Coronary artery (tissue), 2 donors: Measurements from ENCODE around the gene WDFY1.
A peak's percentile ranks its signal among the peaks of the same experiment; 100 is the strongest.

Experiments used
- DNase-seq: peaks from one replicate; pipeline ENCODE4 v3.0.0-alpha.2; 2017; ENCODE audit warnings: low spot score
- H3K27ac ChIP-seq, 2 donors: fragments of 200-600 bp; sonication (generic); one replicate each; pipeline ENCODE4 v1.5.1; 2016 to 2019
- H3K4me3 ChIP-seq: fragments of 200-600 bp; sonication (generic); 2 replicates; pipeline ENCODE4 v1.5.1; 2016; ENCODE audit warnings: mild to moderate bottlenecking, moderate library complexity
- TF ChIP-seq, protein P1 (sequence below): fragments of 200-600 bp; sonication (generic); IDR thresholded peaks from one replicate; pipeline ENCODE4 v1.5.1; 2019; ENCODE audit warnings: antibody characterized with exemption

WDFY1 gene

DNA sequence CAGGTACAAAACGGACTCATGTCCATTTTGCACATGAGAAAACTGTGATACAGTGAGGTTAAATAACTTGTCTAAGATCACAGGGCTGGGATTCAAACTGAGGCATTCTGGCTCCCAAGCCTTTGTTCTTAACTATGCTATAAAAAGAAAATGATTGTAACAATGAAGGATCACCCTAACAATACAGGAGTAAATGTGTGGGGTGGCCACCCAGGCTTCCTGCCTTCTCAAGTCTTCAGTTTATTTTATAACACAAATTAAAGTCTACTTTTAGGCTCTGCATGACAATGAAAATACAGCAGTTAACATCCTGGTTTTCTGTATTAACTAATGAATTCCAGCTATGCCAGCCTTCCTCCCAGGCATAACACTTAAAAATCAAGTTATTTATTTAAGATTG is 7.6 kb downstream of the WDFY1 start:
- TF ChIP-seq, protein P1, sequence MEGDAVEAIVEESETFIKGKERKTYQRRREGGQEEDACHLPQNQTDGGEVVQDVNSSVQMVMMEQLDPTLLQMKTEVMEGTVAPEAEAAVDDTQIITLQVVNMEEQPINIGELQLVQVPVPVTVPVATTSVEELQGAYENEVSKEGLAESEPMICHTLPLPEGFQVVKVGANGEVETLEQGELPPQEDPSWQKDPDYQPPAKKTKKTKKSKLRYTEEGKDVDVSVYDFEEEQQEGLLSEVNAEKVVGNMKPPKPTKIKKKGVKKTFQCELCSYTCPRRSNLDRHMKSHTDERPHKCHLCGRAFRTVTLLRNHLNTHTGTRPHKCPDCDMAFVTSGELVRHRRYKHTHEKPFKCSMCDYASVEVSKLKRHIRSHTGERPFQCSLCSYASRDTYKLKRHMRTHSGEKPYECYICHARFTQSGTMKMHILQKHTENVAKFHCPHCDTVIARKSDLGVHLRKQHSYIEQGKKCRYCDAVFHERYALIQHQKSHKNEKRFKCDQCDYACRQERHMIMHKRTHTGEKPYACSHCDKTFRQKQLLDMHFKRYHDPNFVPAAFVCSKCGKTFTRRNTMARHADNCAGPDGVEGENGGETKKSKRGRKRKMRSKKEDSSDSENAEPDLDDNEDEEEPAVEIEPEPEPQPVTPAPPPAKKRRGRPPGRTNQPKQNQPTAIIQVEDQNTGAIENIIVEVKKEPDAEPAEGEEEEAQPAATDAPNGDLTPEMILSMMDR = no peak
- DNase-seq = no peak
- H3K27ac ChIP-seq = no peak overlapping the region
- no peak overlapping the region for H3K4me3 ChIP-seq

DNA sequence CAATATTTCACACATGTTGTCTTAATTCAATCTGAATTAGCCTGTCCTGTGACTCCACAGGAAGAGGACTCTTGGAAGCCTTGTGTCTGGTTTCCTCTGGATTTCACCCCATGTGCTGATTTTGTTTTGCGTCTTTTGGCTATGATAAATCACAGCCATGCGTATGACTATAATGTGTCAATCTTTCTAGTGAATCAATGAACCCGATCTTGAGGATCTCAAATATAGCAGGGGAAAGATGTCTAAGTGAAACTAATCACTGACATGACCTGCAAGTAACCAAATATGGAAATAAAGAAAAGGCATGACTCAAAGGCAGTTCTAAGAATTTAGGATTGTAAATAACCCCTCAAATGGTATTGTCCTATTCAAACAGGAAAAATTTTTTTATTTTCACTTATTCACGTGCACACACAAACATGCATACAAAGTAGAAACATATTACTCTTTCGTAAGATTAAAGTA is 8.2 kb downstream of the WDFY1 start:
- TF ChIP-seq, protein P1 = no peak
- no peak for DNase-seq
- peak overlapping the region in 1 of 2 donors; percentile 23 for H3K27ac ChIP-seq
- H3K4me3 ChIP-seq = no peak overlapping the region

GRCh38 chr2:223935459-223936125 is 9.5 kb downstream of the WDFY1 start:
- Histone ChIP-seq H3K4me3 (no peak overlapping the region), H3K27ac (no peak overlapping the region)
- DNase-seq = no peak
- TF ChIP-seq, protein P1 = no peak

GRCh38 chr2:223934870-223935269 is 10.3 kb downstream of the WDFY1 start:
- DNase-seq = no peak
- TF ChIP-seq, protein P1 = no peak
- no peak overlapping the region for H3K4me3 ChIP-seq
- no peak overlapping the region for H3K27ac ChIP-seq

- Histone ChIP-seq H3K27ac (no peak overlapping the region), H3K4me3 (no peak overlapping the region)
- TF ChIP-seq, protein P1 = no peak
- no peak for DNase-seq
Observed at GRCh38 chr2:223932816-223933800, 12.0 kb downstream of the WDFY1 start.

- Histone ChIP-seq H3K27ac (no peak overlapping the region), H3K4me3 (no peak overlapping the region)
- TF ChIP-seq, protein P1 = no peak
- DNase-seq = no peak
Observed at GRCh38 chr2:223930103-223930976, 14.8 kb downstream of the WDFY1 start.
